ENCODE results near the gene SV2C.
"Not testable (repeated sequence)": the region's sequence is repeated elsewhere in the genome, so short reads cannot be mapped to it uniquely, and the experiment has no call there.

The SV2C gene

GRCh38 chr5:76240336-76240735 lies 157.2 kb downstream of the SV2C start:
- Histone ChIP-seq H3K4me1 (ENCODE audit: control insufficient read depth in 1 of 2, insufficient read depth in 2 of 2, low read length in 2 of 2) (no peaks in the 10 kb centered on the region), H3K9me3 (ENCODE audit: control insufficient read depth in 1 of 2, low read length in 2 of 2) (no peaks in the 10 kb centered on the region), H3K4me3 (ENCODE audit: low read depth in 1 of 2, low read length in 2 of 2) (no peak overlapping the region), H3K36me3 (ENCODE audit: control insufficient read depth in 1 of 2, insufficient read depth in 2 of 2, low read length in 2 of 2) (no peaks in the 10 kb centered on the region), H3K27me3 (ENCODE audit: low read depth, low read length) (no peaks in the 10 kb centered on the region), H3K27ac (ENCODE audit: low read length) (no peak overlapping the region)

DNA sequence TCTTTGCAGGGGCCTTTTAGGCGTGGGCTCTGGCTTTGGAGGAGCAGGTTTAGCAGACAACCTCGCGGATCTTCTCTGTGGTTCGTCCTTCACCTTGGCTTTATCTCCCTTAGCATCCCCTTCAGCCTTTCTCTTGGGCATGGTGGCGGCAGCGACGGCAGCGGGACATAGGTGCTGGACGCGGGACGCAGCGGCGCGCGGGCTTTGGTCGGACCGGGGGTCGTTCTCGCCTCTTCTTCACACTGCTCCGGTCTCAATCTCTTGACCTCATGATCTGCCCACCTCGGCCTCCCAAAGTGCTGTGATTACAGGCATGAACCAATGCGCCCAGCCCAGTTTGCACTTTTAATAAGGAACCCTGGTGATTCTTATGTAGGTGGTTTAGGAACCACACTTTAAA lies 159.0 kb downstream of the SV2C start:
- not testable (repeated sequence) for H3K27me3 ChIP-seq (ENCODE audit: low read depth, low read length); H3K27ac ChIP-seq (ENCODE audit: low read length); H3K9me3 ChIP-seq (ENCODE audit: control insufficient read depth in 1 of 2, low read length in 2 of 2); H3K36me3 ChIP-seq (ENCODE audit: control insufficient read depth in 1 of 2, insufficient read depth in 2 of 2, low read length in 2 of 2); H3K4me3 ChIP-seq (ENCODE audit: low read depth in 1 of 2, low read length in 2 of 2); H3K4me1 ChIP-seq (ENCODE audit: control insufficient read depth in 1 of 2, insufficient read depth in 2 of 2, low read length in 2 of 2)

- no peak overlapping the region for H3K4me3 ChIP-seq (ENCODE audit: low read depth in 1 of 2, low read length in 2 of 2)
- H3K27ac ChIP-seq (ENCODE audit: low read length) = no peak overlapping the region
- H3K27me3 ChIP-seq (ENCODE audit: low read depth, low read length) = no peaks in the 10 kb centered on the region
- H3K9me3 ChIP-seq (ENCODE audit: control insufficient read depth in 1 of 2, low read length in 2 of 2) = no peaks in the 10 kb centered on the region
- H3K36me3 ChIP-seq (ENCODE audit: control insufficient read depth in 1 of 2, insufficient read depth in 2 of 2, low read length in 2 of 2) = no peaks in the 10 kb centered on the region
- H3K4me1 ChIP-seq (ENCODE audit: control insufficient read depth in 1 of 2, insufficient read depth in 2 of 2, low read length in 2 of 2) = no peaks in the 10 kb centered on the region
These were observed 162.4 kb downstream of the SV2C start for GRCh38 chr5:76245590-76245989.

DNA sequence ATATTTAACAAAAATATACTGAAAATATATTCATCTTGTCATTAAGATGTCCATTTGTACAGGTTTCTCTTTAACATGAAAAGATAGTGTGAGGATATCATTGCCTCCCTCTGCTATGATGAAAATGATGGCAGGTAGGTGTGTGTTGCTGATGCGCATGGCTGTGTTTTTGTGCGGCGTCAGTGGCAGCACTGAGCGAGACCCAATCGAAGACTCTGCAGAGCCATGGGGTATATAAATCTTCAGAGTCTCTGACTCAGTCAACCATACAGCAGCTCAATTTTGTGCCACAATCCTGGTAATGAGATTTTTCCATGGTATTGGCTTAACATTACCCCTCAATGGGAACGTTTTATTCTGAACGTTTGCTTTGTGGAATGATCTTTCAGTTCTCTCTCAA lies 166.4 kb downstream of the SV2C start:
- H3K36me3 ChIP-seq (ENCODE audit: control insufficient read depth in 1 of 2, insufficient read depth in 2 of 2, low read length in 2 of 2) = no peaks in the 10 kb centered on the region
- no peak overlapping the region for H3K4me3 ChIP-seq (ENCODE audit: low read depth in 1 of 2, low read length in 2 of 2)
- no peak overlapping the region for H3K27ac ChIP-seq (ENCODE audit: low read length)
- no peaks in the 10 kb centered on the region for H3K4me1 ChIP-seq (ENCODE audit: control insufficient read depth in 1 of 2, insufficient read depth in 2 of 2, low read length in 2 of 2)
- no peaks in the 10 kb centered on the region for H3K27me3 ChIP-seq (ENCODE audit: low read depth, low read length)
- no peaks in the 10 kb centered on the region for H3K9me3 ChIP-seq (ENCODE audit: control insufficient read depth in 1 of 2, low read length in 2 of 2)

- no peaks in the 10 kb centered on the region for H3K4me1 ChIP-seq (ENCODE audit: control insufficient read depth in 1 of 2, insufficient read depth in 2 of 2, low read length in 2 of 2)
- H3K4me3 ChIP-seq (ENCODE audit: low read depth in 1 of 2, low read length in 2 of 2) = no peak overlapping the region
- no peaks in the 10 kb centered on the region for H3K9me3 ChIP-seq (ENCODE audit: control insufficient read depth in 1 of 2, low read length in 2 of 2)
- H3K27ac ChIP-seq (ENCODE audit: low read length) = no peak overlapping the region
- H3K36me3 ChIP-seq (ENCODE audit: control insufficient read depth in 1 of 2, insufficient read depth in 2 of 2, low read length in 2 of 2) = no peaks in the 10 kb centered on the region
- no peaks in the 10 kb centered on the region for H3K27me3 ChIP-seq (ENCODE audit: low read depth, low read length)
These were observed 167.3 kb downstream of the SV2C start for GRCh38 chr5:76250463-76250862.

- Histone ChIP-seq H3K4me3 (ENCODE audit: low read depth in 1 of 2, low read length in 2 of 2) (no peak overlapping the region), H3K4me1 (ENCODE audit: control insufficient read depth in 1 of 2, insufficient read depth in 2 of 2, low read length in 2 of 2) (peaks cover 4 to 6% of the 10 kb centered on the region in 2 donors), H3K27me3 (ENCODE audit: low read depth, low read length) (no peaks in the 10 kb centered on the region), H3K9me3 (ENCODE audit: control insufficient read depth in 1 of 2, low read length in 2 of 2) (no peaks in the 10 kb centered on the region), H3K27ac (ENCODE audit: low read length) (no peak overlapping the region), H3K36me3 (ENCODE audit: control insufficient read depth in 1 of 2, insufficient read depth in 2 of 2, low read length in 2 of 2) (no peaks in the 10 kb centered on the region)
These were observed 168.5 kb downstream of the SV2C start for GRCh38 chr5:76251656-76252055.

DNA sequence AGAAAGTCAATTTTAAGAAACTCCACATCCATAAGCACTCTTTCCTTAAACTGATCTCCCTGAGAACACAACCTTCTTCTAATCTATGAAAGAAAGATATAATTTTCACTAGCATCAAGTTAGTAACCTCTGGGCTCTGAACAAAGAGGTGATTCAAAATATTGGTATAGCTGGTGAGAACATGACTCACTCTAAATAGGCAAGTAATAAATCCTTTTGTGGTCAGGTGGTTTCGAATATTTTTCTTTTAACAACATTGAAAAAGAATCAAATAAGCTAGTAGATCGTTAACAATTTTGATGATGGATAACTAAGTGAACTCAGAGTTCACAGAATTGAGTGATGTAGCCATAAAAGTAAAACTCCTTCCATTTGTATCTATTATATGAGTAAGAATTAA lies 169.3 kb downstream of the SV2C start:
- no peaks in the 10 kb centered on the region for H3K9me3 ChIP-seq (ENCODE audit: control insufficient read depth in 1 of 2, low read length in 2 of 2)
- H3K4me3 ChIP-seq (ENCODE audit: low read depth in 1 of 2, low read length in 2 of 2) = no peak overlapping the region
- H3K27ac ChIP-seq (ENCODE audit: low read length) = no peak overlapping the region
- H3K36me3 ChIP-seq (ENCODE audit: control insufficient read depth in 1 of 2, insufficient read depth in 2 of 2, low read length in 2 of 2) = no peaks in the 10 kb centered on the region
- H3K27me3 ChIP-seq (ENCODE audit: low read depth, low read length) = no peaks in the 10 kb centered on the region
- H3K4me1 ChIP-seq (ENCODE audit: control insufficient read depth in 1 of 2, insufficient read depth in 2 of 2, low read length in 2 of 2) = peaks cover 4 to 6% of the 10 kb centered on the region in 2 donors

DNA sequence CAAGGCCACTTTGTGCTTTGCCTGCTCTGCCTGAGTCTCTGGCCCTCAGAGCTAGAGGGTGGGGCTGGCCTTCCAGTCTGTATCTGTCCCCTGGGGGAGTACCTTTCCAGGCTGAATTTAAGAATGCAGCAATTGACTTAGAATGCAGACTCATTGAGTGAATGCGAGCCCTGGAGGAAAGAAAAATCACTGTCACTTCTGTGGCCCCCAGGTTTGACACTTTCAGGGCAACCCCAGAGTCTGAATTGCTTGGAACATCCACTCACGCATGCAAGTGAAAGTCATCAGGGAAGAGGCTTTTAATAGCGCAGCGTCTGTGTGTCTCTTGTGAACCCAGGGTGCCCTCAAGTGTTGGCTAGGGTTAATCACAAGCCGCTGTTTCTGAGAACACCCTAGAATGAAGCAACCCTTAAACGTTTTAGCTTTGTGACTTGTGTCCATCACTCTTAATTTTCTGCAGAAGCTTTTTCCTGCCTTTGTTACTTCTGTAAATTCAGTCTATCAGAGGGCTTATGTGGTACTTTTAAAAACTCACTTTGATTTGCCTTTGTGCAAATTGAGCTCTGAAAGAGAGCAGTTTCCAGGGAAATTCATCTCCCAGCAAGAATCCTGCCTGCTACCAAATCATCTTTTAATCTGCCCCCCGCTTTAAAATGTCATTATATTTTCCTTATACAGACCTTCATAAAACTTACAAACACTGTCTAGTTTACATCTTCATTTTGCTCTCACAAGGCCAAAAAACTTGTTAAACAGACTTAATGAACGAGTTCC lies 173.1 kb downstream of the SV2C start:
- Histone ChIP-seq H3K4me1 (ENCODE audit: control insufficient read depth in 1 of 2, insufficient read depth in 2 of 2, low read length in 2 of 2) (peaks cover 4 to 6% of the 10 kb centered on the region in 2 donors), H3K9me3 (ENCODE audit: control insufficient read depth in 1 of 2, low read length in 2 of 2) (no peaks in the 10 kb centered on the region), H3K4me3 (ENCODE audit: low read depth in 1 of 2, low read length in 2 of 2) (no peak overlapping the region)

GRCh38 chr5:76257225-76257833 lies 174.1 kb downstream of the SV2C start:
- Histone ChIP-seq H3K4me3 (ENCODE audit: low read depth in 1 of 2, low read length in 2 of 2) (no peak overlapping the region), H3K9me3 (ENCODE audit: control insufficient read depth in 1 of 2, low read length in 2 of 2) (no peaks in the 10 kb centered on the region), H3K27me3 (ENCODE audit: low read depth, low read length) (no peaks in the 10 kb centered on the region), H3K36me3 (ENCODE audit: control insufficient read depth in 1 of 2, insufficient read depth in 2 of 2, low read length in 2 of 2) (no peaks in the 10 kb centered on the region), H3K4me1 (ENCODE audit: control insufficient read depth in 1 of 2, insufficient read depth in 2 of 2, low read length in 2 of 2) (peaks cover 4 to 6% of the 10 kb centered on the region in 2 donors), H3K27ac (ENCODE audit: low read length) (no peak overlapping the region)

More for the DNA sequence above, 173.1 kb downstream of the SV2C start:
- Histone ChIP-seq H3K36me3 (ENCODE audit: control insufficient read depth in 1 of 2, insufficient read depth in 2 of 2, low read length in 2 of 2) (no peaks in the 10 kb centered on the region), H3K27me3 (ENCODE audit: low read depth, low read length) (no peaks in the 10 kb centered on the region), H3K27ac (ENCODE audit: low read length) (no peak overlapping the region)

DNA sequence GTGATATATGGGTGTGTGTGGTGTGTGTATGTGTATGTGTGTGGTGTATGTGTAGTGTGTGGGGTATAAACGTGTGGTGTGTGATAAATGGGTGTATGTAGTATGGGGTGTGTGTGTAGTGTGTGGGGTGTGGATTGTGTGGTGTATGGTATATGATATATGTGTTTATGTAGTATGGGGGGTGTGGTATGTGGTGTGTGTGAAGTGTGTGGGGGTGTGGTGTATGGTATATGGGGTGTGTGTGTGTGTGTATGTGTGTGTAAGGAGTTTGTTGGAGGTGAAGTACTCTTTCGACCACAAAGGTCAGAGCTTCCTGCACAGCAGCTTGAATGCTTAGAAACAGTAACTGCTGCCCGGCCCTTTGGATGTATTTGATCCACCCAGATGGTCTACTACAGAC lies 174.7 kb downstream of the SV2C start:
- Histone ChIP-seq H3K27ac (ENCODE audit: low read length) (no peak overlapping the region), H3K4me1 (ENCODE audit: control insufficient read depth in 1 of 2, insufficient read depth in 2 of 2, low read length in 2 of 2) (peaks cover 4 to 6% of the 10 kb centered on the region in 2 donors), H3K9me3 (ENCODE audit: control insufficient read depth in 1 of 2, low read length in 2 of 2) (no peaks in the 10 kb centered on the region), H3K36me3 (ENCODE audit: control insufficient read depth in 1 of 2, insufficient read depth in 2 of 2, low read length in 2 of 2) (no peaks in the 10 kb centered on the region), H3K27me3 (ENCODE audit: low read depth, low read length) (no peaks in the 10 kb centered on the region), H3K4me3 (ENCODE audit: low read depth in 1 of 2, low read length in 2 of 2) (no peak overlapping the region)

- Histone ChIP-seq H3K9me3 (ENCODE audit: control insufficient read depth in 1 of 2, low read length in 2 of 2) (no peaks in the 10 kb centered on the region), H3K4me1 (ENCODE audit: control insufficient read depth in 1 of 2, insufficient read depth in 2 of 2, low read length in 2 of 2) (no peaks in the 10 kb centered on the region), H3K27ac (ENCODE audit: low read length) (no peak overlapping the region), H3K27me3 (ENCODE audit: low read depth, low read length) (no peaks in the 10 kb centered on the region), H3K36me3 (ENCODE audit: control insufficient read depth in 1 of 2, insufficient read depth in 2 of 2, low read length in 2 of 2) (no peaks in the 10 kb centered on the region), H3K4me3 (ENCODE audit: low read depth in 1 of 2, low read length in 2 of 2) (no peak overlapping the region)
These were observed 181.5 kb downstream of the SV2C start for GRCh38 chr5:76264681-76265080.
